Chondrocyte (in vitro differentiated cells): ENCODE results near the gene PLAAT4. TPM values are rescaled to one million over a fixed set of nuclear protein-coding genes. Genes with fewer than 3 reads are reported as not detected.
"Not testable (repeated sequence)": the region's sequence is repeated elsewhere in the genome, so short reads cannot be mapped to it uniquely, and the experiment has no call there.

Experiments used
- DNase-seq: peaks from one replicate; pipeline ENCODE4 v3.0.0; 2021; ENCODE audit warnings: mixed read lengths, low spot score
- H3K27ac Mint-ChIP-seq: one replicate; pipeline ENCODE4 v1.8.0; 2021; ENCODE audit warnings: mild to moderate bottlenecking, moderate library complexity, mixed read lengths; ENCODE audit not compliant: unreplicated experiment
- H3K27me3 Mint-ChIP-seq: 2 replicates; pipeline ENCODE4 v1.8.0; 2021; ENCODE audit warnings: low read depth, mixed read lengths
- H3K36me3 Mint-ChIP-seq: 2 replicates; pipeline ENCODE4 v1.8.0; 2021; ENCODE audit warnings: low read depth, mixed read lengths
- H3K4me1 Mint-ChIP-seq: 2 replicates; pipeline ENCODE4 v1.8.0; 2021; ENCODE audit warnings: low read depth, mild to moderate bottlenecking, mixed read lengths
- H3K4me3 Mint-ChIP-seq: one replicate; pipeline ENCODE4 v1.8.0; 2021; ENCODE audit warnings: mild to moderate bottlenecking, moderate library complexity, mixed read lengths; ENCODE audit not compliant: unreplicated experiment
- H3K9me3 Mint-ChIP-seq: 2 replicates; pipeline ENCODE4 v1.8.0; 2021; ENCODE audit warnings: low read depth, mixed read lengths
- total RNA-seq: library from RNA; stranded (reverse); gene quantifications from 3 replicates; pipeline ENCODE4 v1.2.1, GENCODE V29; 2021
- TF ChIP-seq, protein P1 (sequence below): fragments of 200-600 bp; sonication (generic); IDR thresholded peaks from 2 replicates; pipeline ENCODE4 v1.5.0; 2021; ENCODE audit warnings: antibody characterized with exemption, mild to moderate bottlenecking, moderate library complexity

The PLAAT4 gene
- total RNA-seq, 1 donor from 2014 or later = 1.8 TPM

DNA sequence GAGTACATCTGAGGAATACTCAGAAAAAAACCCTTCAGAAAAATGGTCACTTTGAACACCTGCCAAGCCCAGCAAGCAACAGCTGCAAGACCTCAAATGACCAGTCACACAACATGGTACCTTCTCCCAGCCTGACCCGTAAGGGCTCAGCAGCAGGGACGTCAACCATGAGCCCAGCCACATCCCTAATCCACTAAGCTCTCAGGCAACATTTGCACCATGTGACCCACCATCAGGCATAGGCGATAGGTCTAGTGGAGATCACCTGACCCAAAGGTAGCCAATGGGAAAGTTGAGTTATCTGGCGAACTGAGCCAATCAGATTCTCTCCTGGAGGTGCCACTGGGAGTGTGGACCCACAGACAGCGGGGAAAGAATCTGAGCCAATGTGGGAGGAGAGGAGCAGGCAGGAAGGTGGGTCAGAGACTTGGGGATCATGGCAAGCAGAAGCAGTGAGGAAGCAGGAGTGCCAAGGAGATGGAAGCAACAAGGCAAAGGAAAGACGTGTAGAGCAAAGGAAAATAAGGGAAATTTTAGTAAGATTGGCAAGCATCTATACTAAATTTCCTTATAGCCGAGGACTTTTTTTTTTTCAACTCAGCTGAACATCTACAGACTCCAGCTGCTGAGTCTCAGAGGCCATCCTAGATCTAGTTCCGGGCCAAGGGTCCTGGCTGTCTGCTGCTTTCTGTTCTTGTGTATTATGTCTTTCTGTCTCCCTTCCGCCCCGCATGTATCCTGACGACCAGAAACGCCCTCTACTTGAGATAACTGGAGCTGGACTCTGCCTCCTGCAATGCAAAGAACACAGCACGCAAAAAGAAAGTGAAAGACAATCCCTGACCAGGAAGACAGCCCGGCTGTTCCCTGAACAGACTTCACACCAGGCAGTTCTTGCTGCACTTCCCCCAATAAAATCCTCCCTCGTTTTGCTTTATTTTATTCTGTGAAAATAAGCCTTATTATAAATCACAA is 37.6 kb downstream of the PLAAT4 start:
- peak overlapping the region; percentile 79 for H3K27ac Mint-ChIP-seq
- TF ChIP-seq, protein P1, sequence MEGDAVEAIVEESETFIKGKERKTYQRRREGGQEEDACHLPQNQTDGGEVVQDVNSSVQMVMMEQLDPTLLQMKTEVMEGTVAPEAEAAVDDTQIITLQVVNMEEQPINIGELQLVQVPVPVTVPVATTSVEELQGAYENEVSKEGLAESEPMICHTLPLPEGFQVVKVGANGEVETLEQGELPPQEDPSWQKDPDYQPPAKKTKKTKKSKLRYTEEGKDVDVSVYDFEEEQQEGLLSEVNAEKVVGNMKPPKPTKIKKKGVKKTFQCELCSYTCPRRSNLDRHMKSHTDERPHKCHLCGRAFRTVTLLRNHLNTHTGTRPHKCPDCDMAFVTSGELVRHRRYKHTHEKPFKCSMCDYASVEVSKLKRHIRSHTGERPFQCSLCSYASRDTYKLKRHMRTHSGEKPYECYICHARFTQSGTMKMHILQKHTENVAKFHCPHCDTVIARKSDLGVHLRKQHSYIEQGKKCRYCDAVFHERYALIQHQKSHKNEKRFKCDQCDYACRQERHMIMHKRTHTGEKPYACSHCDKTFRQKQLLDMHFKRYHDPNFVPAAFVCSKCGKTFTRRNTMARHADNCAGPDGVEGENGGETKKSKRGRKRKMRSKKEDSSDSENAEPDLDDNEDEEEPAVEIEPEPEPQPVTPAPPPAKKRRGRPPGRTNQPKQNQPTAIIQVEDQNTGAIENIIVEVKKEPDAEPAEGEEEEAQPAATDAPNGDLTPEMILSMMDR = peak; percentile 45
- H3K4me3 Mint-ChIP-seq = peak overlapping the region; percentile 58
- peaks cover 21% of the 10 kb centered on the region for H3K36me3 Mint-ChIP-seq
- DNase-seq = no peak
- H3K9me3 Mint-ChIP-seq = peaks cover 3% of the 10 kb centered on the region
- peaks cover 3% of the 10 kb centered on the region for H3K27me3 Mint-ChIP-seq
- H3K4me1 Mint-ChIP-seq = peaks cover 14% of the 10 kb centered on the region

DNA sequence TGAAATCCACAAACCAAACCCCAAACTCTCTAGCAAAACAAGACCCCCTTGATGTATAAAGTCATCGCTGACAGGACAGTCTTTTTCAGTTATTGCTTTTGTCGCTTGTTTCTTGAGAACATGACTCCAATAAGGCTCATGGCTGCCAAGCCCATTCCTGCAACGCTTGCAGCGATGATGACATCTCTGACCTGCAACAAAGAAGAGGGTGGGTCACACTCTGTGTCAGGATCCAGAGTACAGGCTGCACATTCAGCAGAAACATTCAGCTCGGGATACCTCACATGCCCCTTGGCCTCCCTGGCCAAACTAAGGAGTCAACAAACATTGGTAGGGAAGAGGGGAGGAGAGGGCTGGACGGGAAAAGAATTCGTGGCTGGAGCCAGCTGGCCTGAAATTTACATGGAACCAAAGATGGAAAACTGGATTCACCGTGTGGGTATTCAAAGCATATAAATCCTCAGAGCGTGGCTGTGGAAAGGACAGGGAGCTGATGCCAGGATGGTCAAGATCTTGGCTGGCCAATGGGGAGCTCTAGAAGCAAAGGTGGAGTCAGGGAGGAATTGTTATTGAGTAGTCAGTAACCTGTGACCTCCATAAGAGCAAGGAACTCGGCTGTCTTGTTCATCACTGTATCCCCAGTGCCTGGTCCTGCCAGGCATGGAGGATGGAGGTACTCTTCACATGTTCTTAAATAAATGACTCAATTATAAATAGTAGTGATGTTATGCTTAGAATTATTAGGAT is 38.4 kb downstream of the PLAAT4 start:
- peak overlapping the region; percentile 58 for H3K4me3 Mint-ChIP-seq
- peaks cover 14% of the 10 kb centered on the region for H3K4me1 Mint-ChIP-seq
- DNase-seq = no peak
- peak overlapping the region; percentile 79 for H3K27ac Mint-ChIP-seq
- H3K9me3 Mint-ChIP-seq = peaks cover 3% of the 10 kb centered on the region
- TF ChIP-seq, protein P1 = no peak
- H3K36me3 Mint-ChIP-seq = peaks cover 24% of the 10 kb centered on the region
- peaks cover 3% of the 10 kb centered on the region for H3K27me3 Mint-ChIP-seq

DNA sequence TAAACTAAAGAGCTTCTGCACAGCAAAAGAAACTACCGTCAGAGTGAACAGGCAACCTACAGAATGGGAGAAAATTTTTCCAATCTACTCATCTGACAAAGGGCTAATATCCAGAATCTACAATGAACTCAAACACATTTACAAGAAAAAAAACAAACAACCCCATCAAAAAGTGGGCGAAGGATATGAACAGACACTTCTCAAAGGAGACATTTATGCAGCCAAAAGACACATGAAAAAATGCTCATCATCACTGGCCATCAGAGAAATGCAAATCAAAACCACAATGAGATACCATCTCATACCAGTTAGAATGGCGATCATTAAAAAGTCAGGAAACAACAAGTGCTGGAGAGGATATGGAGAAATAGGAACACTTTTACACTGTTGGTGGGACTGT is 42.3 kb downstream of the PLAAT4 start:
- not testable (repeated sequence) for H3K4me3 Mint-ChIP-seq, H3K27ac Mint-ChIP-seq, DNase-seq, H3K27me3 Mint-ChIP-seq
- H3K36me3 Mint-ChIP-seq = peaks cover 35% of the 10 kb centered on the region
- H3K9me3 Mint-ChIP-seq = peaks cover 22% of the 10 kb centered on the region
- H3K4me1 Mint-ChIP-seq = peaks cover 13% of the 10 kb centered on the region

DNA sequence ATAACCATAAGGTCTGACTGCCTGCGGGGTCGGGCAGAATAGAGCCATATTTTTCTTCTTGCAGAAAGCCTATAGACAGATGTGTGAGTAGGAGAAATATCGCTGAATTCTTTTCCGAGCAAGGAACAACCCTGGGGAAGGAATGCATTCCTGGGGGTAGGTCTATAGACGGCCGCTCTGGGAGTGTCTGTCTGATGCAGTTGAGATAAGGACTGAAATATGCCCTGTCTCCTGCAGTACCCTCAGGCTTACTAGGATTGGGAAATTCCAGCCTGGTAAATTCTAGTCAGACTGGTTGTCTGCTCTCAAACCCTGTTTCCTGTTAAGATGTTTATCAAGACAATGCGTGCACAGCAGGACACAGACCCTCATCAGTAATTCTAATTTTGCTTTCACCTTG is 44.6 kb downstream of the PLAAT4 start:
- not testable (repeated sequence) for H3K27ac Mint-ChIP-seq, H3K27me3 Mint-ChIP-seq, H3K4me1 Mint-ChIP-seq, H3K4me3 Mint-ChIP-seq, DNase-seq
- peaks cover 22% of the 10 kb centered on the region for H3K9me3 Mint-ChIP-seq
- H3K36me3 Mint-ChIP-seq = peaks cover 33% of the 10 kb centered on the region

DNA sequence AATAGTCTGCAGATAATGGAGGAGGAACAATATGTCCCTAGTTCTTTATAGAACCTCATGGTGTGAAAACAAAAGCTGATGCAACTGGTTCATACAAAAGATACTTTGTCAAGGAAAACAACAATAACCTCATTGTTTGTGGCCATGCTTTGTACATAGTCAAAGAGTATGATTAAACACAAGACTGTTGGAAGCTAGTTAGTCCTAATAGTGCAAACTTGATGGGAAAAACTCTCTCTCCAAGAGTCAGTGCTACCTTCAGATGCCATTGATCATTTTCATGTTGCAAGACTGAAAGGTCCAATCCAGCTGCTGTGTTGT is 46.7 kb downstream of the PLAAT4 start:
- no peaks in the 10 kb centered on the region for H3K4me1 Mint-ChIP-seq
- peaks cover 36% of the 10 kb centered on the region for H3K36me3 Mint-ChIP-seq

More for the DNA sequence above, 46.7 kb downstream of the PLAAT4 start:
- TF ChIP-seq, protein P1 = no peak
- H3K27ac Mint-ChIP-seq = no peak overlapping the region
- H3K9me3 Mint-ChIP-seq = peaks cover 22% of the 10 kb centered on the region
- DNase-seq = no peak
- no peaks in the 10 kb centered on the region for H3K27me3 Mint-ChIP-seq
- no peak overlapping the region for H3K4me3 Mint-ChIP-seq
